OCI-LY7 (cell line): ENCODE results near the gene UNC80.

Experiments
- CTCF ChIP-seq: fragments of 200-600 bp; sonication (generic); conservative IDR thresholded peaks from 2 replicates; pipeline ENCODE4 v1.5.1; 2014; ENCODE audit warnings: mild to moderate bottlenecking, antibody characterized with exemption, low read length, moderate library complexity, mixed read lengths
- EZH2phosphoT487 ChIP-seq: fragments of 200-600 bp; sonication (generic); IDR thresholded peaks from 2 replicates; pipeline ENCODE4 v1.6.1; 2018; ENCODE audit warnings: low read depth, borderline replicate concordance, mild to moderate bottlenecking, mixed run types, antibody characterized with exemption, low read length, moderate library complexity, mixed read lengths

GRCh38 chr2:209918251-209918650, 146.6 kb downstream of the UNC80 start:
- no peak for TF ChIP-seq EZH2phosphoT487
- TF ChIP-seq CTCF, result no peak
